ENCODE results near the gene KRTAP10-3. TPM values are rescaled to one million over a fixed set of nuclear protein-coding genes. Genes with fewer than 3 reads are reported as not detected.

The KRTAP10-3 gene
- total RNA-seq, 1 donor from 2014 or later = not detected

DNA sequence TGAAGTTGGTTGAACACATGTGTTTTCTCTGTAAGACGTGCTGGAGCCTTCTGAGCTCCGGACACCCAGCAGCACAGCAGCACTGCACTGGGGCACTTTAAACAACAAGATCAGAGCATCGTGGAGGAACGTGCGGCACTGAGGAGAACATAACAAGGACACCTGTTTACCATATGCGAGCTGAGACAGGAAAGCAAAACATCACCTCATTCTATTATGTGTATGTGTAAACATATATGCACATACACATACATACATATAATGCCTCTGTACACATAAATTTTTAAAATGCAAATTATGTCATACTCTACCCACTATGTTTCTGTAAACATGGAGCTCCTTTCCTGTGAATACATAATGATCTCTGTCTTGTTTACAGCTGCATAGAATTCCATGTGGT lies 36.9 kb upstream of the KRTAP10-3 start:
- FAIRE-seq (no peak), DNase-seq (ENCODE audit: low read depth) (no peak)
- peaks cover 7% of the 10 kb centered on the region for H3K9me3 ChIP-seq (ENCODE audit: insufficient read depth, low read depth, low read length)
- H2AFZ ChIP-seq (ENCODE audit: low read depth, low read length) = no peak overlapping the region
- no peak for TF ChIP-seq EZH2 (IDR thresholded peaks at IDR 0.05; ENCODE audit: insufficient read depth, low read length)
- TF ChIP-seq, protein P1, sequence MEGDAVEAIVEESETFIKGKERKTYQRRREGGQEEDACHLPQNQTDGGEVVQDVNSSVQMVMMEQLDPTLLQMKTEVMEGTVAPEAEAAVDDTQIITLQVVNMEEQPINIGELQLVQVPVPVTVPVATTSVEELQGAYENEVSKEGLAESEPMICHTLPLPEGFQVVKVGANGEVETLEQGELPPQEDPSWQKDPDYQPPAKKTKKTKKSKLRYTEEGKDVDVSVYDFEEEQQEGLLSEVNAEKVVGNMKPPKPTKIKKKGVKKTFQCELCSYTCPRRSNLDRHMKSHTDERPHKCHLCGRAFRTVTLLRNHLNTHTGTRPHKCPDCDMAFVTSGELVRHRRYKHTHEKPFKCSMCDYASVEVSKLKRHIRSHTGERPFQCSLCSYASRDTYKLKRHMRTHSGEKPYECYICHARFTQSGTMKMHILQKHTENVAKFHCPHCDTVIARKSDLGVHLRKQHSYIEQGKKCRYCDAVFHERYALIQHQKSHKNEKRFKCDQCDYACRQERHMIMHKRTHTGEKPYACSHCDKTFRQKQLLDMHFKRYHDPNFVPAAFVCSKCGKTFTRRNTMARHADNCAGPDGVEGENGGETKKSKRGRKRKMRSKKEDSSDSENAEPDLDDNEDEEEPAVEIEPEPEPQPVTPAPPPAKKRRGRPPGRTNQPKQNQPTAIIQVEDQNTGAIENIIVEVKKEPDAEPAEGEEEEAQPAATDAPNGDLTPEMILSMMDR (IDR thresholded peaks at IDR 0.05; ENCODE audit: insufficient read depth, low read depth, low read length) = no peak
- H3K4me2 ChIP-seq (ENCODE audit: low read length) = no peak overlapping the region
- Mint-ChIP-seq H3K27me3 (ENCODE audit: low read depth, unreplicated experiment) (peaks cover 23% of the 10 kb centered on the region), H3K9me3 (ENCODE audit: unreplicated experiment) (peaks cover 18% of the 10 kb centered on the region), H3K4me1 (ENCODE audit: low read depth, unreplicated experiment) (peaks cover 2% of the 10 kb centered on the region), H3K36me3 (ENCODE audit: low read depth, unreplicated experiment) (peaks cover 3% of the 10 kb centered on the region), H3K27ac (ENCODE audit: unreplicated experiment) (no peak overlapping the region), H3K4me3 (ENCODE audit: unreplicated experiment) (no peak overlapping the region)
- no peak overlapping the region for H3K9ac ChIP-seq (ENCODE audit: low read length)
- H3K27ac ChIP-seq (ENCODE audit: low read depth, low read length) = no peak overlapping the region
- H3K4me1 ChIP-seq (ENCODE audit: insufficient read depth, low read length) = no peaks in the 10 kb centered on the region
- H3K27me3 ChIP-seq (ENCODE audit: insufficient read depth, low read length) = no peaks in the 10 kb centered on the region
- H3K36me3 ChIP-seq (ENCODE audit: insufficient read depth, low read length) = no peaks in the 10 kb centered on the region
- no peak overlapping the region for H3K4me3 ChIP-seq (ENCODE audit: insufficient read depth, low read depth, low read length)
- H4K20me1 ChIP-seq (ENCODE audit: insufficient read depth, low read length) = no peaks in the 10 kb centered on the region
- no peaks in the 10 kb centered on the region for H3K79me2 ChIP-seq (ENCODE audit: insufficient read depth, low read length)

DNA sequence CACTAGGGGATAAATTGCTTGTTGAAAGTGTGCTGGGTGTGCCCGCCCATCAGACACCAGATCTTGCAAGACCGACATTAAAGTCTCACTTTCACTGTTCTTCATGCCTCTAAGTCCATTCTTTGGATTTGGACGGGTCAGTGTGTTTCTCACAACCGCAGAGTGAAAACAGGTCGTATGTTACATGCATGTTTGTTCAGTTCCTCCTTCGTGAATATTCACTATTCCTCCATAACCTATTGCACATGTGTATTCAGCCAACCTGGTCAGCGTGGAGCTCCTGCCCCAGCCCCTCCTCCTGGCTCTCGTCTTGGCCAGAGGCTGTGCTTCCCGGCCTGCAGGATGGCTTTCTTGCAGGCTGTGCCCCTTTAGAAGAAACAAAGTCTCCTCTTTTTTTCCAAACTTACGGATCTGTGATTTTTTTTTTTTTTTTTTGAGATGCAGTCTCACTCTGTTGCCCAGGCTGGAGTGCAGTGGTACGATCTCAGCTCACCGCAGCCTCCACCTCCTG lies 35.9 kb upstream of the KRTAP10-3 start:
- Histone ChIP-seq H3K27me3 (ENCODE audit: insufficient read depth, low read length) (no peaks in the 10 kb centered on the region), H2AFZ (ENCODE audit: low read depth, low read length) (no peak overlapping the region), H3K4me3 (ENCODE audit: insufficient read depth, low read depth, low read length) (no peak overlapping the region), H3K4me2 (ENCODE audit: low read length) (no peak overlapping the region), H3K9ac (ENCODE audit: low read length) (no peak overlapping the region), H3K9me3 (ENCODE audit: insufficient read depth, low read depth, low read length) (peaks cover 7% of the 10 kb centered on the region), H3K4me1 (ENCODE audit: insufficient read depth, low read length) (no peaks in the 10 kb centered on the region), H3K27ac (ENCODE audit: low read depth, low read length) (no peak overlapping the region), H3K36me3 (ENCODE audit: insufficient read depth, low read length) (no peaks in the 10 kb centered on the region), H3K79me2 (ENCODE audit: insufficient read depth, low read length) (no peaks in the 10 kb centered on the region), H4K20me1 (ENCODE audit: insufficient read depth, low read length) (no peaks in the 10 kb centered on the region)
- Mint-ChIP-seq H3K9me3 (ENCODE audit: unreplicated experiment) (peaks cover 15% of the 10 kb centered on the region), H3K4me3 (ENCODE audit: unreplicated experiment) (no peak overlapping the region), H3K4me1 (ENCODE audit: low read depth, unreplicated experiment) (peaks cover 2% of the 10 kb centered on the region), H3K36me3 (ENCODE audit: low read depth, unreplicated experiment) (peaks cover 1% of the 10 kb centered on the region), H3K27ac (ENCODE audit: unreplicated experiment) (no peak overlapping the region), H3K27me3 (ENCODE audit: low read depth, unreplicated experiment) (peaks cover 24% of the 10 kb centered on the region)
- no peak for TF ChIP-seq EZH2 (IDR thresholded peaks at IDR 0.05; ENCODE audit: insufficient read depth, low read length)
- TF ChIP-seq, protein P1 (IDR thresholded peaks at IDR 0.05; ENCODE audit: insufficient read depth, low read depth, low read length) = no peak
- DNase-seq (ENCODE audit: low read depth) = no peak
- FAIRE-seq = no peak

DNA sequence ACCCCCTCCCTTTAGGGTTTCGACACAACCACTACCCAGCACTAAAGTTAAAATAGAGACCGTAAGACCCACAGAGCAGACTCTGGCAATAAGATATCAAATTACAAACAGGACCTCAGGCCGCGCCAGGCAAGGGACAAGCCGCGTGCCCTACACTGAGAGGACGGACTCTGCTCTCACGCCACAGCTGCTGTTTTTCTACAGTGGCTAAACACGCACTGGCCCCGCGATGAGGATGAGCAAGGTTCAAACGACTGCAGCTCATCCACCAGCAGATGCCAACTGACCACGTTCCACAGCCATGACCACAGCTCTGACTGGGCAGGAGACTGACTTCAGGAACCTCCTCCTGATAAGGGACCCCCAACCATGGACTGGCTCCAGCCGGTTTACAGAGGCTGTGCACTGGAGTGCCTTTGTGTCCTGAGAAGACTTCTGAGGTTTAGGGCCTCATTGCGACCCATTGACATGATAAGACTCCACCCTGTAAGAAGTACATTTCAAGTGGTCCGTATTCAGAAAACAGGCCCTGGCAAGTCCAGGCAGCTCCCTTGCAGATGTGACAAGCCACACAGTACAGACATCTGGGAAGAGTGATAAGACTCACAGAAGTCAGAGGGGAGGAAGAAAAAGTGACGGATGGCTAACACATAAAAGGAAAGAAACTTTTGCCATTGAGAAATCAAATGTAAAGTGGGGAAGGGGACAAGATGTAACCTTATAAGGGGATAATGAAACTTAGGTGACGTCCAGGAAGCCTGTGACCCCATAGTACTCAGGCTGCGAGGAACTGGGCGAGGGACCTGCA lies 35.2 kb upstream of the KRTAP10-3 start:
- no peak overlapping the region for H3K4me3 ChIP-seq (ENCODE audit: insufficient read depth, low read depth, low read length)
- H3K9me3 ChIP-seq (ENCODE audit: insufficient read depth, low read depth, low read length) = peaks cover 7% of the 10 kb centered on the region
- H3K36me3 ChIP-seq (ENCODE audit: insufficient read depth, low read length) = no peaks in the 10 kb centered on the region
- Mint-ChIP-seq H3K4me1 (ENCODE audit: low read depth, unreplicated experiment) (peaks cover 2% of the 10 kb centered on the region), H3K27me3 (ENCODE audit: low read depth, unreplicated experiment) (peaks cover 27% of the 10 kb centered on the region), H3K27ac (ENCODE audit: unreplicated experiment) (peak overlapping the region; percentile 58), H3K4me3 (ENCODE audit: unreplicated experiment) (no peak overlapping the region), H3K36me3 (ENCODE audit: low read depth, unreplicated experiment) (peaks cover 1% of the 10 kb centered on the region), H3K9me3 (ENCODE audit: unreplicated experiment) (peaks cover 14% of the 10 kb centered on the region)
- H3K4me1 ChIP-seq (ENCODE audit: insufficient read depth, low read length) = no peaks in the 10 kb centered on the region
- no peak for TF ChIP-seq EZH2 (IDR thresholded peaks at IDR 0.05; ENCODE audit: insufficient read depth, low read length)
- TF ChIP-seq, protein P1 (IDR thresholded peaks at IDR 0.05; ENCODE audit: insufficient read depth, low read depth, low read length) = no peak
- H4K20me1 ChIP-seq (ENCODE audit: insufficient read depth, low read length) = no peaks in the 10 kb centered on the region
- no peaks in the 10 kb centered on the region for H3K27me3 ChIP-seq (ENCODE audit: insufficient read depth, low read length)
- DNase-seq (ENCODE audit: low read depth) (no peak), FAIRE-seq (no peak)
- no peak overlapping the region for H3K27ac ChIP-seq (ENCODE audit: low read depth, low read length)
- no peak overlapping the region for H3K4me2 ChIP-seq (ENCODE audit: low read length)
- no peak overlapping the region for H2AFZ ChIP-seq (ENCODE audit: low read depth, low read length)
- no peaks in the 10 kb centered on the region for H3K79me2 ChIP-seq (ENCODE audit: insufficient read depth, low read length)
- no peak overlapping the region for H3K9ac ChIP-seq (ENCODE audit: low read length)

Measured in astrocyte (in vitro differentiated cells and primary cell).